Neuronal stem cell (in vitro differentiated cells): ENCODE measurements around the gene NACA. TPM values are rescaled to one million over a fixed set of nuclear protein-coding genes. Genes with fewer than 3 reads are reported as not detected.

Experiments
- DNase-seq: peaks from one replicate; pipeline ENCODE4 v3.0.0-alpha.2; 2013; ENCODE audit warnings: low spot score
- H2AFZ ChIP-seq: one replicate; pipeline ENCODE4 v1.6.1; 2013; ENCODE audit warnings: mild to moderate bottlenecking, low read length, inconsistent platforms
- H2AK5ac ChIP-seq: 2 replicates; pipeline ENCODE4 v1.6.1; 2013; ENCODE audit warnings: low read depth, mild to moderate bottlenecking, inconsistent platforms, low read length, moderate library complexity, mixed read lengths
- H2BK120ac ChIP-seq: 2 replicates; pipeline ENCODE4 v1.6.1; 2013; ENCODE audit warnings: low read depth, mild to moderate bottlenecking, inconsistent platforms, low read length, moderate library complexity, mixed read lengths
- H2BK12ac ChIP-seq: one replicate; pipeline ENCODE4 v1.6.1; 2013; ENCODE audit warnings: low read length, inconsistent platforms
- H2BK15ac ChIP-seq: 2 replicates; pipeline ENCODE4 v1.6.1; 2013; ENCODE audit warnings: mild to moderate bottlenecking, low read length, inconsistent platforms, mixed read lengths
- H2BK5ac ChIP-seq: one replicate; pipeline ENCODE4 v1.6.1; 2013; ENCODE audit warnings: inconsistent platforms, mild to moderate bottlenecking, low read length, moderate library complexity
- H3K14ac ChIP-seq: one replicate; pipeline ENCODE4 v1.6.1; 2013; ENCODE audit warnings: low read length, inconsistent platforms
- H3K18ac ChIP-seq: 2 replicates; pipeline ENCODE4 v1.6.1; 2013; ENCODE audit warnings: low read length, inconsistent platforms
- H3K23ac ChIP-seq: 2 replicates; pipeline ENCODE4 v1.6.1; 2013; ENCODE audit warnings: low read depth, mild to moderate bottlenecking, mixed read lengths, low read length, inconsistent platforms; ENCODE audit not compliant: poor library complexity
- H3K27ac ChIP-seq: replicated peaks from 3 replicates; pipeline ENCODE4 v1.5.1; 2013; ENCODE audit warnings: low read length, inconsistent platforms
- H3K27me3 ChIP-seq, 3 experiments: 2 replicates each; pipeline ENCODE4 v1.6.1; 2013; ENCODE audit warnings: low read length in 3 of 3, mild to moderate bottlenecking in 2 of 3, inconsistent platforms in 1 of 3, low read depth in 1 of 3, mixed read lengths in 1 of 3, moderate library complexity in 1 of 3; ENCODE audit not compliant: control insufficient read depth in 3 of 3, insufficient read depth in 3 of 3
- H3K36me3 ChIP-seq, 2 donors: replicated peaks in 1 of 2; 2 replicates each; pipeline ENCODE4 v1.6.1; 2013; ENCODE audit warnings: low read length in 2 of 2; ENCODE audit not compliant: control insufficient read depth in 2 of 2, insufficient read depth in 2 of 2
- H3K4ac ChIP-seq: 2 replicates; pipeline ENCODE4 v1.6.1; 2013; ENCODE audit warnings: inconsistent platforms, mild to moderate bottlenecking, low read length, moderate library complexity
- H3K4me1 ChIP-seq, 2 donors: 1 replicate in 1 of 2; 2 replicates in 1 of 2; pipeline ENCODE4 v1.6.1; 2013; ENCODE audit warnings: low read length in 2 of 2, low read depth in 1 of 2; ENCODE audit not compliant: control insufficient read depth in 2 of 2, insufficient read depth in 1 of 2
- H3K4me2 ChIP-seq: one replicate; pipeline ENCODE4 v1.6.1; 2013; ENCODE audit warnings: mild to moderate bottlenecking, low read length, inconsistent platforms; ENCODE audit not compliant: insufficient read depth, poor library complexity, severe bottlenecking
- H3K4me3 ChIP-seq, 2 donors: 2 replicates each; pipeline ENCODE4 v1.5.1; 2013; ENCODE audit warnings: low read length in 2 of 2, mild to moderate bottlenecking in 2 of 2, inconsistent platforms in 1 of 2, moderate library complexity in 1 of 2
- H3K79me1 ChIP-seq: one replicate; pipeline ENCODE4 v1.6.1; 2013; ENCODE audit warnings: low read depth, mild to moderate bottlenecking, inconsistent platforms, low read length, moderate library complexity
- H3K9ac ChIP-seq: one replicate; pipeline ENCODE4 v1.6.1; 2013; ENCODE audit warnings: mild to moderate bottlenecking, low read depth, low read length, inconsistent platforms; ENCODE audit not compliant: poor library complexity
- H3K9me3 ChIP-seq, 2 donors: replicated peaks in 1 of 2; 2 replicates each; pipeline versions ENCODE3 to v1.6.1; 2013; ENCODE audit warnings: low read length in 2 of 2, mild to moderate bottlenecking in 2 of 2, inconsistent platforms in 1 of 2, low read depth in 1 of 2, mixed read lengths in 1 of 2, moderate library complexity in 1 of 2; ENCODE audit not compliant: control insufficient read depth in 2 of 2, insufficient read depth in 1 of 2
- H4K8ac ChIP-seq: one replicate; pipeline ENCODE4 v1.6.1; 2013; ENCODE audit warnings: low read depth, mild to moderate bottlenecking, inconsistent platforms, low read length, moderate library complexity
- H4K91ac ChIP-seq: one replicate; pipeline ENCODE4 v1.6.1; 2013; ENCODE audit warnings: low read length, low read depth, mild to moderate bottlenecking, inconsistent platforms; ENCODE audit not compliant: poor library complexity
- WGBS, 2 donors: extraction: QIAGEN DNeasy Blood & Tissue Kit; methylation state at CpG; one replicate each; pipeline ENCODE4 v1.1.7; 2013; ENCODE audit warnings: missing lambda C conversion rate in 2 of 2, mixed read lengths in 1 of 2; ENCODE audit not compliant: insufficient read length in 2 of 2, insufficient replicate concordance in 1 of 2; ENCODE audit errors: extremely low coverage in 2 of 2; 5-methylcytosine and 5-hydroxymethylcytosine counted together
- polyA plus RNA-seq, 2 experiments: library from polyadenylated mRNA; stranded (reverse); fragments of 200-250 nt; gene quantifications; one replicate each; pipeline ENCODE4 v1.2.3, GENCODE V29; 2013

NACA gene
- polyA plus RNA-seq (2013, experiment 1 of 2): 2,797 TPM
- polyA plus RNA-seq (2013, experiment 2 of 2): 2,786 TPM

- peaks cover 19 to 73% of the 10 kb centered on the region in 2 donors for H3K36me3 ChIP-seq
- peak within 1 kb of the TSS; percentile 82 to 95 for H3K4me3 ChIP-seq
- H2BK120ac ChIP-seq: no peak within 1 kb of the TSS
- peak within 1 kb of the TSS; percentile 75 for H3K4me2 ChIP-seq
- peak within 1 kb of the TSS; percentile 56 for H2BK5ac ChIP-seq
- peak within 1 kb of the TSS; percentile 89 for H3K9ac ChIP-seq
- no peaks in the 10 kb centered on the region for H3K9me3 ChIP-seq
- H2BK12ac ChIP-seq: no peak within 1 kb of the TSS
- H4K91ac ChIP-seq: peak within 1 kb of the TSS; percentile 53
- peak within 1 kb of the TSS; percentile 99 for H3K18ac ChIP-seq
- H3K23ac ChIP-seq: peak within 1 kb of the TSS; percentile 90
- peak within 1 kb of the TSS; percentile 87 for H4K8ac ChIP-seq
- H3K14ac ChIP-seq: peak within 1 kb of the TSS; percentile 11
- H3K79me1 ChIP-seq: peaks cover 2% of the 10 kb centered on the region
- peak within 1 kb of the TSS; percentile 87 for H2AK5ac ChIP-seq
- H3K4me1 ChIP-seq: peaks cover 14 to 17% of the 10 kb centered on the region in 2 donors
- WGBS, 2 donors: no CpG with 5 or more reads among the region's 46 CpGs
- H3K27me3 ChIP-seq: no peaks in the 10 kb centered on the region
- DNase-seq: peak; percentile 88
- no peak within 1 kb of the TSS for H3K4ac ChIP-seq
- no peak within 1 kb of the TSS for H2BK15ac ChIP-seq
- peak within 1 kb of the TSS; percentile 78 for H2AFZ ChIP-seq
- peak within 1 kb of the TSS; percentile 92 for H3K27ac ChIP-seq
These were observed at the start of gene NACA for GRCh38 chr12:56724972-56725722. NACA (minus strand) TSS chr12:56725299; CDS start chr12:56724521, 778 bp downstream.

GRCh38 chr12:56773113-56773512 is 48.0 kb upstream of the NACA start:
- no peak overlapping the region for H2BK15ac ChIP-seq
- no peak overlapping the region for H2BK12ac ChIP-seq
- H3K9me3 ChIP-seq: no peaks in the 10 kb centered on the region
- H4K8ac ChIP-seq: no peak overlapping the region
- no peak overlapping the region for H3K4ac ChIP-seq
- no peak for DNase-seq
- H3K14ac ChIP-seq: no peak overlapping the region
- no peak overlapping the region for H2AK5ac ChIP-seq
- no peak overlapping the region for H3K9ac ChIP-seq
- no peaks in the 10 kb centered on the region for H3K79me1 ChIP-seq
- H3K36me3 ChIP-seq: no peaks in the 10 kb centered on the region
- no peak overlapping the region for H3K18ac ChIP-seq
- H3K4me1 ChIP-seq: no peaks in the 10 kb centered on the region
- no peak overlapping the region for H2BK5ac ChIP-seq
- no peak overlapping the region for H3K4me2 ChIP-seq
- peaks cover 0 to 13% (median 0%) of the 10 kb centered on the region in 3 experiments for H3K27me3 ChIP-seq
- H3K4me3 ChIP-seq: no peak overlapping the region
- WGBS, 2 donors: no CpG with 5 or more reads among the region's 2 CpGs
- H2BK120ac ChIP-seq: no peak overlapping the region
- H3K23ac ChIP-seq: no peak overlapping the region
- no peak overlapping the region for H2AFZ ChIP-seq
- no peak overlapping the region for H4K91ac ChIP-seq
- H3K27ac ChIP-seq: no peak overlapping the region

GRCh38 chr12:56772625-56773024 is 47.5 kb upstream of the NACA start:
- Histone ChIP-seq H3K4me3 (no peak overlapping the region), H2AK5ac (no peak overlapping the region), H3K27ac (no peak overlapping the region), H4K8ac (no peak overlapping the region), H2BK12ac (no peak overlapping the region), H2AFZ (no peak overlapping the region), H3K79me1 (no peaks in the 10 kb centered on the region), H2BK120ac (no peak overlapping the region), H3K27me3 (peaks cover 0 to 13% (median 0%) of the 10 kb centered on the region in 3 experiments), H3K4ac (no peak overlapping the region), H4K91ac (no peak overlapping the region), H3K9ac (no peak overlapping the region), H2BK15ac (no peak overlapping the region), H3K9me3 (no peaks in the 10 kb centered on the region), H3K4me2 (no peak overlapping the region), H3K36me3 (no peaks in the 10 kb centered on the region), H3K14ac (no peak overlapping the region), H3K4me1 (no peaks in the 10 kb centered on the region), H2BK5ac (no peak overlapping the region), H3K23ac (no peak overlapping the region), H3K18ac (no peak overlapping the region)
- DNase-seq: no peak
- WGBS, 2 donors: no CpG with 5 or more reads among the region's 5 CpGs

GRCh38 chr12:56769868-56770267 is 44.8 kb upstream of the NACA start:
- WGBS, 2 donors: no CpG with 5 or more reads among the region's 3 CpGs
- no peak overlapping the region for H4K91ac ChIP-seq
- H3K79me1 ChIP-seq: no peaks in the 10 kb centered on the region
- H3K4me2 ChIP-seq: no peak overlapping the region
- H3K23ac ChIP-seq: no peak overlapping the region
- H2BK15ac ChIP-seq: no peak overlapping the region
- no peak overlapping the region for H4K8ac ChIP-seq
- no peak for DNase-seq
- H2AK5ac ChIP-seq: no peak overlapping the region
- peak overlapping the region; percentile 51 for H2AFZ ChIP-seq
- no peak overlapping the region for H3K4me3 ChIP-seq
- no peak overlapping the region for H2BK5ac ChIP-seq
- H3K27ac ChIP-seq: no peak overlapping the region
- H3K18ac ChIP-seq: no peak overlapping the region
- no peaks in the 10 kb centered on the region for H3K9me3 ChIP-seq
- H3K4ac ChIP-seq: no peak overlapping the region
- H3K4me1 ChIP-seq: peaks cover 0 to 7% of the 10 kb centered on the region in 2 donors
- H3K14ac ChIP-seq: no peak overlapping the region
- no peak overlapping the region for H2BK12ac ChIP-seq
- peaks cover 0 to 13% (median 0%) of the 10 kb centered on the region in 3 experiments for H3K27me3 ChIP-seq
- H3K36me3 ChIP-seq: no peaks in the 10 kb centered on the region
- H3K9ac ChIP-seq: no peak overlapping the region
- H2BK120ac ChIP-seq: no peak overlapping the region
